NK-92 (cell line): ENCODE results near the gene PRTFDC1.
"Not testable (repeated sequence)": the region's sequence is repeated elsewhere in the genome, so short reads cannot be mapped to it uniquely, and the experiment has no call there.

Source experiments
- DNase-seq: peaks from one replicate; lab custom pipeline; 2025; ENCODE audit not compliant: unreplicated experiment; lab: John Stamatoyannopoulos, UW

PRTFDC1 gene

GRCh38 chr10:24966962-24967481 lies 14.6 kb upstream of the PRTFDC1 start:
- DNase-seq: no peak

- no peak for DNase-seq
Measured at GRCh38 chr10:24965051-24965450, 12.6 kb upstream of the PRTFDC1 start.

GRCh38 chr10:24963521-24964041 lies 11.2 kb upstream of the PRTFDC1 start:
- DNase-seq: no peak

GRCh38 chr10:24962995-24963394 lies 10.6 kb upstream of the PRTFDC1 start:
- DNase-seq: no peak

- no peak for DNase-seq
Measured at GRCh38 chr10:24961582-24961981, 9.2 kb upstream of the PRTFDC1 start.

GRCh38 chr10:24959382-24959730 lies 7.0 kb upstream of the PRTFDC1 start:
- no peak for DNase-seq

- no peak for DNase-seq
Measured at GRCh38 chr10:24958721-24959381, 6.4 kb upstream of the PRTFDC1 start.

GRCh38 chr10:24958091-24958720 lies 5.8 kb upstream of the PRTFDC1 start:
- DNase-seq: no peak

- not testable (repeated sequence) for DNase-seq
Measured at GRCh38 chr10:24957624-24958051, 5.2 kb upstream of the PRTFDC1 start.

GRCh38 chr10:24953675-24954074 lies 1.3 kb upstream of the PRTFDC1 start:
- no peak for DNase-seq

- no peak for DNase-seq
Measured at GRCh38 chr10:24952707-24953645, 570 bp upstream of the PRTFDC1 start.

- no peak for DNase-seq
Measured at GRCh38 chr10:24951201-24952142, 934 bp downstream of the PRTFDC1 start.

- no peak for DNase-seq
Measured at GRCh38 chr10:24950439-24950838, 2.0 kb downstream of the PRTFDC1 start.

GRCh38 chr10:24949616-24950015 lies 2.8 kb downstream of the PRTFDC1 start:
- DNase-seq: no peak

- no peak for DNase-seq
Measured at GRCh38 chr10:24947304-24948097, 4.9 kb downstream of the PRTFDC1 start.

GRCh38 chr10:24944512-24945255 lies 7.7 kb downstream of the PRTFDC1 start:
- DNase-seq: no peak

- no peak for DNase-seq
Measured at GRCh38 chr10:24938525-24938924, 13.9 kb downstream of the PRTFDC1 start.

GRCh38 chr10:24938076-24938475 lies 14.3 kb downstream of the PRTFDC1 start:
- DNase-seq: no peak
